ENCODE data around the gene LAMP1.

LAMP1 gene

DNA sequence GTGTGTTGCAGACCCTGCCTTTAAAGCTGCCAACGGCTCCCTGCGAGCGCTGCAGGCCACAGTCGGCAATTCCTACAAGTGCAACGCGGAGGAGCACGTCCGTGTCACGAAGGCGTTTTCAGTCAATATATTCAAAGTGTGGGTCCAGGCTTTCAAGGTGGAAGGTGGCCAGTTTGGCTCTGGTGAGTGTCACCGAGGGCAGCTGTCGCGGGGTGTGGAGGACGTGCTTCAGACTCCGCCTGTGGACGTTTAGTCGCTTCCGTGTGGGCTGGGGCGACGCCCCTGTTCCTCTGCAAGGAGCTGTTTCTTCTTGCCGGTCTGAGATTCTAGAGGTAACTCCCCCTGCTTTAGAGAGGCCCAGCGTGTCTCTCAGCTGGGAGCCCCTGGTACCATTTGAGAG, 24.5 kb downstream of the LAMP1 start:
- H3K27me3 ChIP-seq (ENCODE audit: insufficient read depth, poor library complexity, severe bottlenecking): no peaks in the 10 kb centered on the region
- DNase-seq (ENCODE audit: low spot score) (no peak), ATAC-seq (ENCODE audit: low read depth) (no peak)
- H3K36me3 ChIP-seq (ENCODE audit: low read depth): peaks cover 38% of the 10 kb centered on the region
- no peak overlapping the region for H3K4me3 ChIP-seq (ENCODE audit: severe bottlenecking)
- H3K27ac ChIP-seq (ENCODE audit: poor library complexity, severe bottlenecking): no peak overlapping the region
- TF ChIP-seq, protein P1, sequence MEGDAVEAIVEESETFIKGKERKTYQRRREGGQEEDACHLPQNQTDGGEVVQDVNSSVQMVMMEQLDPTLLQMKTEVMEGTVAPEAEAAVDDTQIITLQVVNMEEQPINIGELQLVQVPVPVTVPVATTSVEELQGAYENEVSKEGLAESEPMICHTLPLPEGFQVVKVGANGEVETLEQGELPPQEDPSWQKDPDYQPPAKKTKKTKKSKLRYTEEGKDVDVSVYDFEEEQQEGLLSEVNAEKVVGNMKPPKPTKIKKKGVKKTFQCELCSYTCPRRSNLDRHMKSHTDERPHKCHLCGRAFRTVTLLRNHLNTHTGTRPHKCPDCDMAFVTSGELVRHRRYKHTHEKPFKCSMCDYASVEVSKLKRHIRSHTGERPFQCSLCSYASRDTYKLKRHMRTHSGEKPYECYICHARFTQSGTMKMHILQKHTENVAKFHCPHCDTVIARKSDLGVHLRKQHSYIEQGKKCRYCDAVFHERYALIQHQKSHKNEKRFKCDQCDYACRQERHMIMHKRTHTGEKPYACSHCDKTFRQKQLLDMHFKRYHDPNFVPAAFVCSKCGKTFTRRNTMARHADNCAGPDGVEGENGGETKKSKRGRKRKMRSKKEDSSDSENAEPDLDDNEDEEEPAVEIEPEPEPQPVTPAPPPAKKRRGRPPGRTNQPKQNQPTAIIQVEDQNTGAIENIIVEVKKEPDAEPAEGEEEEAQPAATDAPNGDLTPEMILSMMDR (IDR thresholded peaks at IDR 0.05; ENCODE audit: poor library complexity, severe bottlenecking): no peak
- no peaks in the 10 kb centered on the region for H3K9me3 ChIP-seq (ENCODE audit: severe bottlenecking)
- no peaks in the 10 kb centered on the region for H3K4me1 ChIP-seq (ENCODE audit: insufficient read depth, poor library complexity, severe bottlenecking)

DNA sequence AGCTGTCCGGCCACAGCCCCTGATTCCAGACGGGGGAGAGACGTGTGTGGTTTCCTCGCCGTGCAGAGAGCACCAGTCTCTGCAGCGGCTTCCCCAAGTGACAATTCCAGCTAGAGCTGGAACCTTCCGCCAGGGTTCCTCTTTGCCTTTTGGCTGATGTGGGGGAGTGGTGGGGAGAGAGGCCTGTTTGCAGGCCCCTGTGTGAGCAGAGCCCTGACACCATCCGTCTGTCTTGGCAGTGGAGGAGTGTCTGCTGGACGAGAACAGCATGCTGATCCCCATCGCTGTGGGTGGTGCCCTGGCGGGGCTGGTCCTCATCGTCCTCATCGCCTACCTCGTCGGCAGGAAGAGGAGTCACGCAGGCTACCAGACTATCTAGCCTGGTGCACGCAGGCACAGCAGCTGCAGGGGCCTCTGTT, 25.0 kb downstream of the LAMP1 start:
- TF ChIP-seq, protein P1 (IDR thresholded peaks at IDR 0.05; ENCODE audit: poor library complexity, severe bottlenecking): no peak
- no peak for DNase-seq (ENCODE audit: low spot score)
- no peak for ATAC-seq (ENCODE audit: low read depth)
- no peaks in the 10 kb centered on the region for H3K9me3 ChIP-seq (ENCODE audit: severe bottlenecking)
- no peak overlapping the region for H3K4me3 ChIP-seq (ENCODE audit: severe bottlenecking)
- no peaks in the 10 kb centered on the region for H3K4me1 ChIP-seq (ENCODE audit: insufficient read depth, poor library complexity, severe bottlenecking)
- H3K36me3 ChIP-seq (ENCODE audit: low read depth): peaks cover 38% of the 10 kb centered on the region
- H3K27me3 ChIP-seq (ENCODE audit: insufficient read depth, poor library complexity, severe bottlenecking): no peaks in the 10 kb centered on the region
- H3K27ac ChIP-seq (ENCODE audit: poor library complexity, severe bottlenecking): no peak overlapping the region

GRCh38 chr13:113322890-113323651, 26.0 kb downstream of the LAMP1 start:
- no peak for ATAC-seq (ENCODE audit: low read depth)
- Histone ChIP-seq H3K27me3 (ENCODE audit: insufficient read depth, poor library complexity, severe bottlenecking) (no peaks in the 10 kb centered on the region), H3K9me3 (ENCODE audit: severe bottlenecking) (no peaks in the 10 kb centered on the region), H3K4me3 (ENCODE audit: severe bottlenecking) (no peak overlapping the region), H3K27ac (ENCODE audit: poor library complexity, severe bottlenecking) (no peak overlapping the region), H3K4me1 (ENCODE audit: insufficient read depth, poor library complexity, severe bottlenecking) (no peaks in the 10 kb centered on the region), H3K36me3 (ENCODE audit: low read depth) (peaks cover 38% of the 10 kb centered on the region)
- no peak for DNase-seq (ENCODE audit: low spot score)
- TF ChIP-seq, protein P1 (IDR thresholded peaks at IDR 0.05; ENCODE audit: poor library complexity, severe bottlenecking): no peak

DNA sequence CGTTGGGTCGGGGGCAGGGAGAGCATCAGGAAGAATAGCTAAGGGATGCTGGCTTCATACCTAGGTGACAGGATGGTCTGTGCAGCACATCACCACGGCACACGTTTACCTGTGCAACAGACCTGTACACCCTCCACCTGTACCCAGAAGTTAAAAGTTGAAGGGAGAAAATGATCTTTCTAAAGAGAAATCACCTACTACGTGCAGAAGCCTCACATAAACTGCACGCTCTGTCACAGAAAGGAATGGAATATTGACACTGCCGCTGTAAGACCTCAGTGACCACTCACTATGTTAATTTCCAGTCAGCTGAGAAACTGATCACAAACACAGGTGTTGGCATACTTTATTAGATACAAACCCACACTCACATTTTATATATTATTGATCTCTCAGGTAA, 26.8 kb downstream of the LAMP1 start:
- peaks cover 38% of the 10 kb centered on the region for H3K36me3 ChIP-seq (ENCODE audit: low read depth)

More for the DNA sequence above, 26.8 kb downstream of the LAMP1 start:
- no peak overlapping the region for H3K27ac ChIP-seq (ENCODE audit: poor library complexity, severe bottlenecking)
- H3K4me3 ChIP-seq (ENCODE audit: severe bottlenecking): no peak overlapping the region
- no peaks in the 10 kb centered on the region for H3K9me3 ChIP-seq (ENCODE audit: severe bottlenecking)
- no peaks in the 10 kb centered on the region for H3K27me3 ChIP-seq (ENCODE audit: insufficient read depth, poor library complexity, severe bottlenecking)
- no peaks in the 10 kb centered on the region for H3K4me1 ChIP-seq (ENCODE audit: insufficient read depth, poor library complexity, severe bottlenecking)
- DNase-seq (ENCODE audit: low spot score) (no peak), ATAC-seq (ENCODE audit: low read depth) (no peak)
- TF ChIP-seq, protein P1 (IDR thresholded peaks at IDR 0.05; ENCODE audit: poor library complexity, severe bottlenecking): no peak
